SH-SY5Y (cell line): ENCODE data around the gene TACR1.

ENCODE experiments used
- GATA2 ChIP-seq: IDR thresholded peaks from 2 replicates; pipeline ENCODE4 v1.6.1; 2011; ENCODE audit warnings: mild to moderate bottlenecking, low read depth, low read length
- GATA3 ChIP-seq: IDR thresholded peaks from 2 replicates; pipeline ENCODE4 v1.6.1; 2011; ENCODE audit warnings: low read depth, mild to moderate bottlenecking, low read length, moderate library complexity

DNA sequence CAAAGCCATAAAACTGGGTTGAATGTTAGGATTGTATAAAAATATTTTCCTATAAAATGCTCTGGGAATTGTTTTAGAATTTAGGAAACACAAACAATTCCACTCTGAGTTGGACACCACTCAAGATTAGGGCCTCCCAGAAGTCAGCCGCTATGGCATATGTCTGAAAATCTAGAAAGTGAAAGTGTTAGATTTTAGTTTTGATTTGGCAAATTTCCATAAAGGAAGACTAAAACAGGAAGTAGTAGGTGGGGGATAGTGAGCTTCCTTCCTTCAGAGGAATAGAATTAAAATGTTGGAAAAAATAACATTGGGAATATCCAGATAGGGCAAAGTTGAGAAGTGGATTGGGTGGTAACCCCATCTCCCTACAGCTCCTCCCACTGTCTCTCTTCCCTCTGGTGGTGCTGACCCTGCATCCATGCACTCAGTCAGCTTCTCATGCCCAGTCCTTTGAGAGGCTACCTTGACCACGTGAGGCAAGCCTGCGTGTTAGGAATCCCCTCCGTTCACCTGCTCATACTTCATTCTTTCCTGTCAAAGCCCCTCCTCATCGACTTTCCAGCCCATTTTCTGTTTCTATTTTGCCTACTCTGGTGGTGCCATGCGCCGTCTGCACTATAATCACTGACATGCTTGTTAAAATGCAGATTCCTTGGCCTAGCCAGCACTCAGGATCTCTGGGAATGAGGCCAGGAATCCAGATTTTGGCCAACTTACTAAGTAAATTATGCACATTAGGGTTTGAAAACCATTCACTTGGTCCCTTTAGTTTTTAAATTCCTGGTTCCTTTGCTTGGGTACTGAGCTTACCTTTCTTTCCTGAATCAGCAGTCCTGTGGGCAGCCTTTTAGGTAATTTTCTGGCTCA lies 157.4 kb downstream of the TACR1 start:
- TF ChIP-seq GATA2 (no peak), GATA3 (no peak)
